GM18499 (cell line): ENCODE results near the gene EFCAB6.

Experiments
- ATAC-seq: cut with Tn5 transposase; IDR thresholded peaks from one replicate; pipeline ENCODE4 v1.9.1; 2021; ENCODE audit warnings: moderate number of reproducible peaks; ENCODE audit not compliant: insufficient read depth, unreplicated experiment

EFCAB6 gene

DNA sequence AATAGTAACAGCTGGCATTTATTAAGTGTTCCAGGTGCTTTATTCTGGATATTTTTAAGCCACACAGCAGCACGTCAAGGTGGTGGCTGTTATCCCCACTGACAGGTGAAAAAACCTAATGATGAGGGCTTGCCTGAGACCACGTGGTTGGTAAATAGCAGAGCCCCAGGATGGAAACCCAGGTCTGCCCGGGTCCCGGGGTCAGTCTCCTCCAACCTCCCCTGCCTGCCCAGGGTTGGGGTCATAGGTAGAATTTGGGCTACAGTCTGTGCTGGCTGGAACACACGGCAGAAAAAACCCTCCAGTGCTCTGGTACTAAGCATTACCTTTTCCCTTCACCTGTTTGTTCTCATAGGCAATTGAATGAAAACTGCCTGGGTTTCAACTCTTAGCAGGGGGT, 57.9 kb downstream of the EFCAB6 start:
- ATAC-seq, result no peak

DNA sequence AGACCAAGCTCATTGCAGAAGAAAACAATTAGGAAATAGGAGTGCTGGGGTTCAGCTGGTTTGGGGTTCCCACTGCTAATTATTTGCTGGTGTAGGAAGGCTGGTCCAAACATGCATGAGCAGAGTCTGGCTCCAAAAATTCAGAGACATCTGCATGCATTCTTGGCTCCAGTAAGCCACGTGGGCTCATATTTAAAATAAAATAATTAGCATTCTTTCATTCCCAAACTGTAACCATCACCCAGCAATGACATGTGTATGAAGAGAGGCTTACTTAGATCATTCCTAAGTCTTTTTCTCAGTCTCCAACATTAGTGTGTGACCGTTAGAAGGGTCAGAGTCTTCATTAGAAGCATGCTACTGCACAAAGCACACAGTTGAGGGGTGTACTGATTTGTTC, 58.4 kb downstream of the EFCAB6 start:
- no peak for ATAC-seq

GRCh38 chr22:43750751-43751150, 61.4 kb downstream of the EFCAB6 start:
- no peak for ATAC-seq

- no peak for ATAC-seq
These were observed 62.6 kb downstream of the EFCAB6 start for GRCh38 chr22:43749473-43749872.

DNA sequence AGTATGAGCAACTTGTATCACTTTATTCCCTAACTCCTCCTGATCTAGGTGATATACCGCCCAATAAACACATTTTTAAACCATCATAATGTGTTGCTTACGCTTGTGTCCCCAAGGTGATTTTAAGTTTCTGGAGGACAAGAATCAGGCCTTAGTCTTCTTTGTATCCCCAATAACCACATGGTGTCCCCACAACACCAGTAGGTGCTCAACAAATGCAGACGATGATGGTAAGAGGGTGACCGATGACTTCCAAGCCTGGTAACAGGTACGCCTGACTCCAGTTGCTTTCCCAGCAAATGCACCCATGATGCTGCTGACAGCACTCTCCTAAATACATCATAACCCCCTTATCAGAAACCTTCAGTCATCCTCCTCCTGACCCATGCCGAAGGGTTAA, 64.2 kb downstream of the EFCAB6 start:
- no peak for ATAC-seq

- no peak for ATAC-seq
These were observed 65.0 kb downstream of the EFCAB6 start for GRCh38 chr22:43747058-43747457.

DNA sequence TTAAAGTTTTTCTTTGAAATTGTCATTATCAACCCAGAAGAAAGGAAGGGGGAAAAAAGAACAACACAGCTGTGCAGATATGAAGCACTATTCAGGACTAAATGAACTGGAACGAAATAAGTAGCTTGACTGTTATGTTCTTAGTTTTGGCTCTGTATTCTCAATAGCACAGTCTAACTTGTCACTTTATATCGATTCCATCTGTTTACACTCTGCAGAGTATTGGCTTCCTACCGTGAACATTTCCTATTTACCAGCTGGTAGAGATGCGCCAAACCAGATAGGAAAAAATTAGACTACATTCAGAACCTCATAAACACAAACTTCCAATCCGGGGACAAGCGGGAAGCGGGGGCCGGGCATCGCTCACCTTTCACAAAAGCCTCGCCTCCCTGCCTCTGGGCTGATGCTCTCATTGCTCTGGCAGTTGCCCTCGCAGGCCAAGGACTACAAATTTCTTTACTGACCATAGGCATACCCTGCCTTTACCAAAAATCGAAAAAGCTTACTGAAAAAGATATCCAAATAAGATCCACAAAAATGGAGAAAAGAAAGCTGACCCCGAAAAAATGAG, 66.2 kb downstream of the EFCAB6 start:
- no peak for ATAC-seq

DNA sequence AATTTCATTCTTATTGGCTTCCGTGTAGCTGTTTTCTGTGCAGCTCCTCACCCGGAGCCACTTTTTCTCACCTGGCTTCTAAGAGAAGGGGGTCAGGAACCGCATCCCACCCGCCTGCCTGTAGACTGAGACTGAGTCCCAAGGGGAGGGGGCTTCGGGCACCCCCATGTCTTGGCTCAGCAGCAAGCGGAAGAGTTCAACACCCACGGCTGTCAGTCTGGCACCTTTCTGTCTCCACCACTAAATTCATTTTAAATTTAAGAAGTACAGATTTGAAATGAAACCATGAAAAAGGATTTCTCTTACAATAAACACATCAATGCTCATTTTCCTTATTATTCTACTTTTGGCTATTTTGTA, 66.7 kb downstream of the EFCAB6 start:
- no peak for ATAC-seq

DNA sequence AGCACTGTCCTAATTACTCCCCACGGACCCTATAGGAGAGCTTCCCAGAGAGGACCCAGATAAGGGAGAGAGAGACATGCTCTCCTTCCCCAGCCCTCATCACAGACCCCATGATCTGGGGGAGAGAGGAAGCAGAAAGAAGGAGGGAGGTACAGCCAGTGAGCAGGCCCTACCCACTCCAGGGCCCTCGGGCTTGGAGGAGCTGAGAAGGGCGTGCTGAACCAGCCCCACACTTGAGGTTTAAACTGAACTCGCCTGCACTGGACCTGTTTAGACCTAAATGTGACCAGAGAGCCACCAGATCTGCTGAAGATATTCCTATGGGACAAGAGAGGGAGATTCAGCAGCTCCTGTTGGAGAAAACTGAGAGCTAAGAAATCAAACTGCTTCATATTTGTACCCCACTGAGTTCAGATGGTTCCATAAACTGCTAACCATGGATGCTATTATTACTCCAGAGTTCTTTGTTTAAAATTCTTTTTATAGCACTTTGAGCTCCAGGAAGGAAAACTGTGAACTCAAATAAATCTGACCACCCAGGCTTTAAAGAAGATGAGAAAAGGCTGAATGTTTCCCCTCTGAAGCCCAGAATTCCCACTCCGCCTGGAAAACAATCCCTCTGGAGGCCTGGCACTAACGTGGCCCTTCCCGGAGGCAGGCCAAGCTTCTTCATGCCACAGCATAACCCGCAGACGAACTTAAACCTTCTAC, 67.2 kb downstream of the EFCAB6 start:
- no peak for ATAC-seq

DNA sequence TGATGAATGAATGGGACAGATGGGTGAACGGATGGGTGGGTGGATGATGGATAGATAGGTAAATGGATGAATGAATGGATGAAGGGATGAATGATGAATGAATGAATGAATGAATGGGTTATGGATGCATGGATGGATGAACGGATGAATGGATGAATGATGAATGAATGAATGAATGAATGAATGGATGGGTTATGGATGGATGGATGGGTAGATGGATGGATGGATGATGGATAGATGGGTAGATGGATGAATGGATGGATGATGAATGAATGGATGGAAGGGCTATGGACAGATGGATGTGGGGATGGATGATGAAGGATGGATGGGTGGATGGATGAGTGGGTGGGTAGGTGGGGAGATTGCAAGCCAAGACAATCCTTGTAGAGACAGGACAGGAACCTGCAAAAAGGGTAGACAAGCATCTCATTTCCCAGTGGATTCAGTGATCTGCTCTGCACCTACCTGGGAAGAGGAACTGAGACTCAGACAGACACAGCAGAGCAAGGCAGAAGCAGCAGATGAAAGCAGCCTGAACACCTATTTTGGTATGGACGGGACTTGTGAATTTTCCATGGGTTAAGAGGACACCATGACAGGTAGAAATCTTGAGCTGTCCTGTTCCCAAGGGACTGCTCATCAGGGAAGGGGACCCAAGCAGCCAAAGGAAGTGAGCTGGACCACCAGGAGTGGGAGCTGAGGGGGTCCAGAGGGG, 68.0 kb downstream of the EFCAB6 start:
- ATAC-seq, result no peak

DNA sequence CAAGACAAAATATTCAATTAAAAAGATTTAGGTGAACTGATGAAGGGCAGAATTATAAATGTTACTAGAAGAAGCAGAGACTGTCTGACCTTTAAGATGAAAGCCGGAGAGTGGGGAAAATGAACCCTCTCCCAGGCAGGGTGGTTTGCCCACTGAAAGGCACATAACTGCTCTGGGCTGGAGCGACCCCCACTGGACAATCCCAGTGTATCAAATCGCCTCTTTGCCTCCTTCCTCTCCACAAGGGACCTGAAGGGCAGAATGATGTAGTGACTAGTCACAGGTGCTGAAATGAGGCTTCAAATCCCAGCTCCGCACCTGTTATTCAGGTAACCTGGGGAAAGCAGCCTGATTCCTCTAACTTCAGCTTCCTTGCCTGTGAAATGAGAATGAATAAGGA, 69.0 kb downstream of the EFCAB6 start:
- no peak for ATAC-seq

DNA sequence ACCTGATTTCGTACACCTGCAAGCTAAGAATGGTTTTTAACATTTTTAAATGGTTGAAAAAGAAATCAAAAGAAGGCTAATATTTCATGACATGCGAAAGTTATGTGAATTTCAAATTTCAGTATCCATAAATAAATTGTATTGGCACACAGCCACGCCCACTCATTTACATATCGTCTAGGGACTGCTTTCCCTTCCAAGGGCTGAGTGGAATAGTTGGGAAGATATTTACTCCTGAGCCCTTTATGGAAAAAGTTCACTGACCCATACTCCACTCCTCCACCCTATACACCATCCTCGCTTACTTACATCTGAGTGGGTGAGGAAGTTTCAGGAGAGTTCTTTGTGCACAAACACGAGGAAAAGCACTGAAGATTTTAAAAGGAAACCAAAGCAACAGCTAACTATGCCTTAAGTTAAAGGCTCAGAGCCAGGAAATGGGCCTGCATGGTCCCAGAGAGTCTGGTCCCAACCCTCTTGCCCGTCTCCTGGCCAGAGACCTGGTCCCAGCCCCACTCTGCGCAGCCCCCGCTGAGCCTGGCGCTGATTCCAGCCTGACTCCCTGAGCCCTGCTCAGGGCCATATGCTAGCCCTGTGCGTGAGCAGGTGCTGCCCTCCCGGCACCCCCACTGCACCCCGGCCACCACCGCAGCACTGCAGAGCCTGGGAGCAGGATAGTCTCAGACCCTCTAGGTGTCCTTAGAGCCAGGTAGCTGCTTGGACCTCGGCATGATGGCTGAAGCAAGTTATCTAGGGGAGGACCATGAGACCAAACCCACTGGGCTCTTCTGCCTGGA, 69.8 kb downstream of the EFCAB6 start:
- ATAC-seq, result no peak

- no peak for ATAC-seq
These were observed 71.4 kb downstream of the EFCAB6 start for GRCh38 chr22:43740587-43741270.

- no peak for ATAC-seq
These were observed 72.2 kb downstream of the EFCAB6 start for GRCh38 chr22:43739851-43740379.

DNA sequence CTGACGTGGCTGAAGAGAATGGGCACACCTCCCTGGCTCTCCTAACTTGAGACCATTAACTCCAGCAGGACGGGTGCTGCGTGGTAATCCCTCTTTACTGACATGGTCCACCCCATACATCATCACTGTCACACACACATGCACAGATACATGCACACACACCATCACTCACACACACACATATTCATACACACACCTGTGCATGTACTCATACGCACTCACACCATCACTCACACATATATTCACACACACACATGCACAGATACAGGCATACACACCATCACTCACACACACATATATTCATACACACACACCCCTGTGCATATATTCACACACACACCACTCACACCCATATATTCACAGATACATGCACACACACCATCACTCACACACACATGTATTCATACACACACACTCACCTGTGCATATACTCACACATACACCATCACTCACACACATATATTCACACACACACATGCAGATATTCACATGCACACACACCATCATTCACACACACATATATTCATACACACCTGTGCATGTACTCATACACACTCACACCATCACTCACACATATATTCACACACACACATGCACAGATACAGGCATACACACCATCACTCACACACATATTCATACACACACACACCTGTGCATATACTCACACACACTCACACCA, 74.8 kb downstream of the EFCAB6 start:
- no peak for ATAC-seq

- ATAC-seq, result no peak
These were observed 75.5 kb downstream of the EFCAB6 start for GRCh38 chr22:43736651-43737050.

GRCh38 chr22:43734370-43735150, 77.5 kb downstream of the EFCAB6 start:
- ATAC-seq, result no peak

- ATAC-seq, result no peak
These were observed 79.0 kb downstream of the EFCAB6 start for GRCh38 chr22:43733138-43733537.

GRCh38 chr22:43731988-43732387, 80.1 kb downstream of the EFCAB6 start:
- ATAC-seq, result no peak
